ENCODE measurements around the gene MXRA7.

GRCh38 chr17:76737676-76738467 lies 27.1 kb upstream of the MXRA7 start, which contains the start of gene MFSD11:
- TF ChIP-seq CTCF (IDR thresholded peaks at IDR 0.05) (peak in 1 of 4 experiments; percentile 35), POLR2A (IDR thresholded peaks at IDR 0.05) (peak; percentile 54)
